H1 (cell line): ENCODE results near the gene EXOC3L1. TPM values are rescaled to one million over a fixed set of nuclear protein-coding genes. Genes with fewer than 3 reads are reported as not detected.

ENCODE experiments used
- CTCF ChIA-PET: fragments of 300-600 bp; sonication (Branson Sonifier 250); formaldehyde crosslinking; loops from one replicate; lab custom pipeline; 2021; ENCODE audit not compliant: partially characterized antibody; lab: Charles Lee
- POLR2A ChIA-PET: fragments of 300-600 bp; sonication (Branson Sonifier 250); formaldehyde crosslinking; loops from one replicate; lab custom pipeline; 2021; ENCODE audit warnings: inconsistent platforms; ENCODE audit not compliant: partially characterized antibody; lab: Charles Lee
- DNase-seq, 2 experiments: peaks; one replicate each; pipeline versions ENCODE4 v3.0.0 to v3.0.0-alpha.2; 2010 to 2022; ENCODE audit warnings: low spot score in 2 of 2, low read depth in 1 of 2, mixed read lengths in 1 of 2
- FAIRE-seq: peaks from 2 replicates; lab custom pipeline; 2011; peaks lifted over from hg19 to GRCh38; lab: Jason Lieb, UNC
- H2AFZ ChIP-seq: 2 replicates; pipeline ENCODE4 v1.8.1; 2012; ENCODE audit warnings: low read length, inconsistent platforms
- H2AK5ac ChIP-seq: 2 replicates; pipeline ENCODE4 v1.6.1; 2013; ENCODE audit warnings: low read depth, low read length
- H2BK120ac ChIP-seq: replicated peaks from 2 replicates; pipeline ENCODE3; 2013; ENCODE audit warnings: low read depth, low read length, inconsistent platforms
- H2BK12ac ChIP-seq: 2 replicates; pipeline ENCODE4 v1.6.1; 2013; ENCODE audit warnings: low read depth, low read length
- H2BK15ac ChIP-seq: 2 replicates; pipeline ENCODE4 v1.6.1; 2013; ENCODE audit warnings: low read length
- H2BK20ac ChIP-seq: 2 replicates; pipeline ENCODE4 v1.6.1; 2013; ENCODE audit warnings: low read length
- H2BK5ac ChIP-seq: 2 replicates; pipeline ENCODE4 v1.6.1; 2013; ENCODE audit warnings: low read depth, low read length
- H3K14ac ChIP-seq: 2 replicates; pipeline ENCODE4 v1.6.1; 2013; ENCODE audit warnings: inconsistent platforms; ENCODE audit not compliant: insufficient read length
- H3K18ac ChIP-seq: 2 replicates; pipeline ENCODE4 v1.6.1; 2013; ENCODE audit warnings: low read length; ENCODE audit errors: extremely low read depth
- H3K23ac ChIP-seq: 2 replicates; pipeline ENCODE4 v1.6.1; 2013; ENCODE audit warnings: inconsistent platforms; ENCODE audit not compliant: insufficient read length
- H3K23me2 ChIP-seq: 2 replicates; pipeline ENCODE4 v1.6.1; 2013; ENCODE audit warnings: low read depth, low read length
- H3K27ac ChIP-seq: 2 replicates; pipeline ENCODE4 v1.6.1; 2011; ENCODE audit warnings: low read depth, low read length, inconsistent platforms
- H3K27me3 ChIP-seq, 4 experiments: replicated peaks in 1 of 4; 1 replicate in 1 of 4; 2 replicates in 3 of 4; pipeline versions ENCODE4 v1.6.1 to v1.8.1; 2011 to 2013; ENCODE audit warnings: low read length in 3 of 4, mild to moderate bottlenecking in 3 of 4, inconsistent platforms in 2 of 4, mixed read lengths in 2 of 4, moderate library complexity in 1 of 4; ENCODE audit not compliant: control insufficient read depth in 3 of 4, insufficient read depth in 3 of 4; ENCODE audit errors: extremely low read depth in 1 of 4
- H3K36me3 ChIP-seq, 4 experiments: 2 replicates each; pipeline versions ENCODE4 v1.6.1 to v1.8.1; 2011 to 2013; ENCODE audit warnings: mild to moderate bottlenecking in 4 of 4, low read length in 3 of 4, moderate library complexity in 2 of 4, control low read depth in 1 of 4, inconsistent platforms in 1 of 4; ENCODE audit not compliant: insufficient read depth in 4 of 4, control insufficient read depth in 2 of 4
- H3K4ac ChIP-seq: replicated peaks from 2 replicates; pipeline ENCODE3; 2013; ENCODE audit warnings: low read length, low read depth, mixed read lengths, inconsistent platforms; ENCODE audit not compliant: insufficient read length
- H3K4me1 ChIP-seq, 4 experiments: replicated peaks in 1 of 4; 1 replicate in 1 of 4; 2 replicates in 3 of 4; pipeline versions ENCODE4 v1.6.1 to v1.8.1; 2011 to 2013; ENCODE audit warnings: low read length in 3 of 4, inconsistent platforms in 2 of 4, mixed read lengths in 1 of 4; ENCODE audit not compliant: insufficient read depth in 4 of 4, control insufficient read depth in 3 of 4
- H3K4me2 ChIP-seq, 2 experiments: 2 replicates each; pipeline versions ENCODE4 v1.6.1 to v1.8.1; 2011 to 2013; ENCODE audit warnings: low read depth in 2 of 2, low read length in 2 of 2, control low read depth in 1 of 2, inconsistent platforms in 1 of 2, mild to moderate bottlenecking in 1 of 2; ENCODE audit not compliant: insufficient read depth in 1 of 2
- H3K4me3 ChIP-seq, 4 experiments: fragments of 200-600, 300-600 bp in 1 of 4; sonication (generic), shearing (Covaris generic), sonication (Bioruptor Twin) in 1 of 4; 2 replicates each; pipeline versions ENCODE4 v1.5.1 to v1.8.1; 2011 to 2016; ENCODE audit warnings: low read length in 4 of 4, low read depth in 3 of 4, control low read depth in 2 of 4, inconsistent platforms in 2 of 4, mild to moderate bottlenecking in 2 of 4, mixed read lengths in 1 of 4, moderate library complexity in 1 of 4; ENCODE audit not compliant: insufficient read depth in 2 of 4; ENCODE audit errors: extremely low read depth in 1 of 4
- H3K56ac ChIP-seq: replicated peaks from 2 replicates; pipeline ENCODE3; 2013; ENCODE audit warnings: low read depth, mild to moderate bottlenecking, mixed read lengths, low read length, inconsistent platforms; ENCODE audit not compliant: insufficient read length
- H3K79me1 ChIP-seq: 2 replicates; pipeline ENCODE4 v1.6.1; 2013; ENCODE audit warnings: low read depth, low read length, control low read depth
- H3K79me2 ChIP-seq, 2 experiments: 2 replicates each; pipeline versions ENCODE4 v1.6.1 to v1.8.1; 2012 to 2013; ENCODE audit warnings: low read length in 2 of 2, mild to moderate bottlenecking in 2 of 2, inconsistent platforms in 1 of 2; ENCODE audit not compliant: insufficient read depth in 2 of 2, control insufficient read depth in 1 of 2
- H3K9ac ChIP-seq, 4 experiments: replicated peaks in 1 of 4; 1 replicate in 1 of 4; 2 replicates in 3 of 4; pipeline versions ENCODE4 v1.6.1 to v1.8.1; 2011 to 2013; ENCODE audit warnings: low read depth in 3 of 4, low read length in 3 of 4, control low read depth in 2 of 4, mild to moderate bottlenecking in 2 of 4, moderate library complexity in 2 of 4, inconsistent platforms in 1 of 4; ENCODE audit errors: extremely low read depth in 1 of 4
- H3K9me3 ChIP-seq, 2 experiments: 2 replicates each; pipeline versions ENCODE4 v1.6.1 to v1.8.1; 2012 to 2013; ENCODE audit warnings: mild to moderate bottlenecking in 2 of 2, moderate library complexity in 2 of 2, control low read depth in 1 of 2, inconsistent platforms in 1 of 2, low read depth in 1 of 2, low read length in 1 of 2, mixed read lengths in 1 of 2; ENCODE audit not compliant: insufficient read depth in 2 of 2
- H4K20me1 ChIP-seq, 2 experiments: replicated peaks in 1 of 2; 2 replicates each; pipeline versions ENCODE3 to v1.8.1; 2011 to 2013; ENCODE audit warnings: inconsistent platforms in 2 of 2, low read length in 2 of 2, mild to moderate bottlenecking in 1 of 2; ENCODE audit not compliant: insufficient read depth in 2 of 2, control insufficient read depth in 1 of 2
- H4K5ac ChIP-seq: 2 replicates; pipeline ENCODE4 v1.6.1; 2013; ENCODE audit warnings: low read length, low read depth, mixed read lengths, inconsistent platforms; ENCODE audit not compliant: insufficient read length
- H4K8ac ChIP-seq: 2 replicates; pipeline ENCODE4 v1.8.0; 2013; ENCODE audit warnings: mild to moderate bottlenecking, moderate library complexity, low read length, inconsistent platforms; ENCODE audit not compliant: insufficient read depth; ENCODE audit errors: extremely low read depth
- H4K91ac ChIP-seq: replicated peaks from 2 replicates; pipeline ENCODE3; 2013; ENCODE audit warnings: low read length, mixed read lengths, inconsistent platforms; ENCODE audit not compliant: insufficient read length
- JUND ChIP-seq: IDR thresholded peaks from 2 replicates; pipeline ENCODE4 v1.6.1; 2011; ENCODE audit warnings: mild to moderate bottlenecking, improper control_type of control experiment, low read length
- WGBS, 2 experiments: shearing (Covaris generic) in 1 of 2; methylation state at CpG; one replicate each; pipeline versions ENCODE4 v1.1.6 to v1.1.7; 2013 to 2015; ENCODE audit warnings: low lambda C conversion rate in 2 of 2, mixed read lengths in 2 of 2, inconsistent platforms in 1 of 2, low coverage in 1 of 2, missing lambda C conversion rate in 1 of 2; ENCODE audit not compliant: insufficient replicate concordance in 2 of 2, insufficient coverage in 1 of 2, insufficient read length in 1 of 2; ENCODE audit errors: extremely low coverage in 1 of 2, missing lambda C conversion rate in 1 of 2; 5-methylcytosine and 5-hydroxymethylcytosine counted together
- polyA plus RNA-seq, 7 experiments: library from polyadenylated mRNA; depleted of rRNA in 3 of 7; stranded (reverse) in 5 of 7; unstranded in 2 of 7; fragments of >200 nt in 5 of 7; fragments of 200-250 nt in 2 of 7; gene quantifications; 1 replicate in 5 of 7; 2 replicates in 1 of 7; 4 replicates in 1 of 7; pipeline versions ENCODE4 v1.2.1 to v1.2.3, GENCODE V29; 2011 to 2013; ENCODE audit warnings: missing spikeins in 2 of 7, mixed read lengths in 2 of 7
- total RNA-seq: library from RNA; stranded (reverse); fragmentation: NEBNext Ultra II Directional; extraction: Animal tissue kit (Norgen Biotek cat#: 25700); gene quantifications from 2 replicates; pipeline ENCODE4 v1.2.1, GENCODE V29; 2021

Gene EXOC3L1
- total and polyA plus RNA-seq, 2 of the 8 experiments (the other 6 are each of a cell fraction or from before 2014, with no cell fraction given), result 1.3 TPM

GRCh38 chr16:67208154-67208896 lies 18.4 kb upstream of the EXOC3L1 start:
- no peak for FAIRE-seq

More at GRCh38 chr16:67208154-67208896, 18.4 kb upstream of the EXOC3L1 start:
- H4K91ac ChIP-seq, result no peak overlapping the region
- ChIA-PET POLR2A (interaction anchor here (0.8 to 4.3 kb wide), 9 partner anchors 8 to 210 kb away, joined by 3 to 20 read pairs (median 3); partner anchors contain the start of genes FHOD1 and TMEM208), CTCF (interaction anchor here (1.0 to 8.9 kb wide), 8 partner anchors 12 to 210 kb away, joined by 3 to 111 read pairs (median 5); partner anchors contain the start of genes E2F4, ELMO3 and TMEM208)
- peaks cover 0 to 10% (median 1%) of the 10 kb centered on the region in 4 experiments; a peak in 2 of 7 replicates for H3K4me1 ChIP-seq
- WGBS, 2 experiments, result 84% methylated on average over 8 of the region's 11 CpGs; no CpG with 5 or more reads in 1 of the 2 experiments
- H4K8ac ChIP-seq, result no peak overlapping the region
- H2BK5ac ChIP-seq, result peak overlapping the region; percentile 60; the same call in 1 of the 2 replicates
- peaks cover 0 to 9% (median 6%) of the 10 kb centered on the region in 4 experiments; a peak in 4 of 7 replicates for H3K27me3 ChIP-seq
- 0 out of 2 replicates have a peak overlapping the region, but pooled peaks have one; percentile 50 for H2BK12ac ChIP-seq
- H4K5ac ChIP-seq, result no peak overlapping the region
- no peaks in the 10 kb centered on the region for H3K79me2 ChIP-seq
- no peak overlapping the region for H3K4me3 ChIP-seq
- no peaks in the 10 kb centered on the region for H4K20me1 ChIP-seq
- no peak overlapping the region for H2BK15ac ChIP-seq
- no peak for TF ChIP-seq JUND
- DNase-seq, result no peak
- H2AK5ac ChIP-seq, result no peak overlapping the region
- H3K27ac ChIP-seq, result no peak overlapping the region
- no peaks in the 10 kb centered on the region for H3K23me2 ChIP-seq
- no peaks in the 10 kb centered on the region for H3K79me1 ChIP-seq
- H2BK20ac ChIP-seq, result no peak overlapping the region
- no peak overlapping the region for H3K14ac ChIP-seq
- no peak overlapping the region for H2BK120ac ChIP-seq
- H3K36me3 ChIP-seq, result peaks cover 0 to 3% (median 0%) of the 10 kb centered on the region in 4 experiments; a peak in 2 of 8 replicates
- no peak overlapping the region for H2AFZ ChIP-seq
- no peak overlapping the region; a peak in 1 of 7 replicates for H3K9ac ChIP-seq
- H3K4ac ChIP-seq, result no peak overlapping the region
- H3K9me3 ChIP-seq, result no peaks in the 10 kb centered on the region
- no peak overlapping the region for H3K18ac ChIP-seq
- no peak overlapping the region for H3K23ac ChIP-seq
- no peak overlapping the region for H3K4me2 ChIP-seq
- no peak overlapping the region for H3K56ac ChIP-seq
